B cell (primary cell): ENCODE data around the gene ATG2A. TPM values are rescaled to one million over a fixed set of nuclear protein-coding genes. Genes with fewer than 3 reads are reported as not detected.

Experiments used
- ATAC-seq: fragments of 200-7000 bp; cut with Tn5 transposase; one replicate; pipeline ENCODE4 v1.10.0; 2021; ENCODE audit warnings: low read depth, mild to moderate bottlenecking, moderate number of reproducible peaks, moderate library complexity
- CTCF ChIA-PET: fragments of 350-600 bp; sonication (Branson Sonifier 250); formaldehyde crosslinking; loops from one replicate; lab custom pipeline; 2021; ENCODE audit warnings: antibody characterized with exemption, inconsistent platforms; lab: Charles Lee
- POLR2A ChIA-PET: fragments of 350-600 bp; sonication (Branson Sonifier 250); formaldehyde crosslinking; loops from one replicate; lab custom pipeline; 2021; ENCODE audit warnings: antibody characterized with exemption; lab: Charles Lee
- DNase-seq: peaks from one replicate; pipeline ENCODE4 v3.0.0; 2013
- H2AFZ ChIP-seq: 2 replicates; pipeline ENCODE4 v1.6.1; 2012; ENCODE audit warnings: mild to moderate bottlenecking, low read depth, low read length; ENCODE audit not compliant: insufficient read depth, poor library complexity, severe bottlenecking
- H3K27ac ChIP-seq, 2 donors: 1 replicate in 1 of 2; 2 replicates in 1 of 2; pipeline ENCODE4 v1.5.1; 2012 to 2013; ENCODE audit warnings: low read length in 2 of 2, mild to moderate bottlenecking in 2 of 2, moderate library complexity in 1 of 2
- H3K27me3 ChIP-seq, 4 experiments: fragments of 200-600 bp in 1 of 4; sonication (generic) in 1 of 4; replicated peaks in 1 of 4; 1 replicate in 2 of 4; 2 replicates in 2 of 4; pipeline versions ENCODE4 v1.6.1 to v1.7.0; 2013 to 2016; ENCODE audit warnings: low read length in 3 of 4, mild to moderate bottlenecking in 2 of 4, mixed read lengths in 1 of 4, moderate library complexity in 1 of 4; ENCODE audit not compliant: insufficient read depth in 4 of 4, control insufficient read depth in 3 of 4; ENCODE audit errors: control extremely low read depth in 1 of 4
- H3K36me3 ChIP-seq, 2 experiments: replicated peaks in 1 of 2; 1 replicate in 1 of 2; 2 replicates in 1 of 2; pipeline versions ENCODE4 v1.6.1 to v1.7.1; 2013; ENCODE audit warnings: low read length in 1 of 2; ENCODE audit not compliant: insufficient read depth in 2 of 2, control insufficient read depth in 1 of 2; ENCODE audit errors: control extremely low read depth in 1 of 2, extremely low read depth in 1 of 2
- H3K4me1 ChIP-seq, 2 donors: fragments of 200-600 bp in 1 of 2; sonication (generic) in 1 of 2; 1 replicate in 1 of 2; 2 replicates in 1 of 2; pipeline versions ENCODE4 v1.5.1 to v1.6.1; 2013 to 2017; ENCODE audit warnings: low read length in 2 of 2; ENCODE audit not compliant: control insufficient read depth in 2 of 2, insufficient read depth in 2 of 2
- H3K4me2 ChIP-seq: replicated peaks from 2 replicates; pipeline ENCODE3; 2012; ENCODE audit warnings: mild to moderate bottlenecking, low read depth, low read length; ENCODE audit not compliant: poor library complexity, severe bottlenecking
- H3K4me3 ChIP-seq, 5 experiments: fragments of 200-600 bp in 1 of 5; sonication (generic) in 1 of 5; 1 replicate in 3 of 5; 2 replicates in 2 of 5; pipeline versions ENCODE4 v1.5.1 to v1.7.0; 2011 to 2016; ENCODE audit warnings: low read length in 4 of 5, mild to moderate bottlenecking in 4 of 5, low read depth in 2 of 5, control low read depth in 1 of 5, moderate library complexity in 1 of 5; ENCODE audit not compliant: insufficient read depth in 1 of 5; ENCODE audit errors: control extremely low read depth in 1 of 5, extremely low read depth in 1 of 5
- H3K79me2 ChIP-seq: fragments of 200-600 bp; sonication (generic); one replicate; pipeline ENCODE4 v1.6.0; 2016; ENCODE audit warnings: low read length; ENCODE audit not compliant: control insufficient read depth, insufficient read depth
- H3K9ac ChIP-seq: fragments of 200-600 bp; sonication (generic); 2 replicates; pipeline ENCODE4 v1.6.1; 2017; ENCODE audit warnings: mild to moderate bottlenecking, low read length, moderate library complexity
- H3K9me3 ChIP-seq, 3 donors: one replicate each; pipeline versions ENCODE4 v1.6.1 to v1.7.1; 2013; ENCODE audit warnings: low read length in 2 of 3; ENCODE audit not compliant: control insufficient read depth in 2 of 3, insufficient read depth in 1 of 3; ENCODE audit errors: control extremely low read depth in 1 of 3
- H4K20me1 ChIP-seq: 2 replicates; pipeline ENCODE4 v1.6.0; 2012; ENCODE audit warnings: mild to moderate bottlenecking, low read length; ENCODE audit not compliant: insufficient read depth, control insufficient read depth, poor library complexity, severe bottlenecking
- H3K27ac Mint-ChIP-seq: one replicate; pipeline ENCODE4 v1.8.0; 2021; ENCODE audit warnings: mixed read lengths
- H3K27me3 Mint-ChIP-seq: one replicate; pipeline ENCODE4 v1.8.0; 2021; ENCODE audit warnings: mixed read lengths
- H3K4me1 Mint-ChIP-seq: one replicate; pipeline ENCODE4 v1.8.0; 2021; ENCODE audit warnings: mixed read lengths
- H3K4me3 Mint-ChIP-seq: one replicate; pipeline ENCODE4 v1.8.0; 2021; ENCODE audit warnings: mixed read lengths
- H3K9me3 Mint-ChIP-seq: one replicate; pipeline ENCODE4 v1.8.0; 2022; ENCODE audit warnings: mixed read lengths; ENCODE audit not compliant: insufficient read depth
- CTCF ChIP-seq: fragments of 200-600 bp; IDR thresholded peaks from one replicate; pipeline ENCODE4 v1.8.0; 2022; ENCODE audit warnings: antibody characterized with exemption, mild to moderate bottlenecking
- EZH2 ChIP-seq: IDR thresholded peaks from 2 replicates; pipeline ENCODE4 v1.6.1; 2012; ENCODE audit warnings: borderline replicate concordance, low read depth, mild to moderate bottlenecking, moderate library complexity, low read length; ENCODE audit not compliant: insufficient read depth, poor library complexity, severe bottlenecking
- WGBS: methylation state at CpG from one replicate; pipeline ENCODE4 v1.1.5; 2013; ENCODE audit warnings: missing lambda C conversion rate; ENCODE audit not compliant: insufficient coverage; 5-methylcytosine and 5-hydroxymethylcytosine counted together
- intact Hi-C: fragments of 100-400 bp; cut with micrococcal nuclease; formaldehyde crosslinking; loops from one replicate; pipeline ENCODE4 v1.10.0; 2022
- polyA plus RNA-seq: library from polyadenylated mRNA; depleted of rRNA; stranded (reverse); fragments of >200 nt; gene quantifications from 2 replicates; pipeline ENCODE4 v1.2.3, GENCODE V29; 2012
- total RNA-seq, 2 donors: library from RNA; stranded (reverse); fragments of 120-200 nt in 1 of 2; gene quantifications; 1 replicate in 1 of 2; 2 replicates in 1 of 2; pipeline versions ENCODE4 v1.2.3 to v1.2.4, GENCODE V29; 2013 to 2022

Gene ATG2A
- total and polyA plus RNA-seq, 2 donors (not counting 1 experiment from before 2014, with no cell fraction given), result 24.3 to 38.6 TPM

- peaks cover 100% of the 10 kb centered on the region for H3K79me2 ChIP-seq
- peaks cover 88% of the 10 kb centered on the region for H3K4me1 Mint-ChIP-seq
- intact Hi-C loops, result no loop called here
- H3K36me3 ChIP-seq, result peaks cover 0 to 69% of the 10 kb centered on the region in 2 experiments
- ChIA-PET CTCF (interaction anchor here (1.1 to 30.2 kb wide), 4 partner anchors 15 to 249 kb away, joined by 4 to 1254 read pairs (median 36); partner anchors contain the start of genes CDC42BPG, FAU and MRPL49), POLR2A (interaction anchor here (0.7 to 10.0 kb wide), 6 partner anchors 8 to 1717 kb away, joined by 4 to 158 read pairs (median 4); no protein-coding TSS in a partner anchor)
- no peak for DNase-seq
- no peak for TF ChIP-seq EZH2
- no peak for TF ChIP-seq CTCF
- no peaks in the 10 kb centered on the region for H3K27me3 ChIP-seq
- ATAC-seq, result no peak
- H3K9ac ChIP-seq, result no peak overlapping the region
- H3K27ac Mint-ChIP-seq, result peak overlapping the region; percentile 70
- H3K9me3 ChIP-seq, result peaks cover 0 to 2% (median 0%) of the 10 kb centered on the region in 3 donors
- H2AFZ ChIP-seq, result no peak overlapping the region
- H3K27ac ChIP-seq, result peak overlapping the region; percentile 0 to 5
- 70% methylated on average over 5 of the region's 8 CpGs for WGBS
- H3K4me3 Mint-ChIP-seq, result peak overlapping the region; percentile 70
- peak overlapping the region; percentile 49 for H3K4me2 ChIP-seq
- H3K27me3 Mint-ChIP-seq, result no peaks in the 10 kb centered on the region
- no peaks in the 10 kb centered on the region for H3K9me3 Mint-ChIP-seq
- no peak overlapping the region for H3K4me3 ChIP-seq
- peaks cover 82 to 91% of the 10 kb centered on the region in 2 donors for H3K4me1 ChIP-seq
- peaks cover 96% of the 10 kb centered on the region for H4K20me1 ChIP-seq
Measured at GRCh38 chr11:64872790-64873488, 44.1 kb downstream of the ATG2A start.

GRCh38 chr11:64871492-64871891 is 45.5 kb downstream of the ATG2A start:
- H2AFZ ChIP-seq, result no peak overlapping the region
- peak overlapping the region; percentile 60 for H3K4me2 ChIP-seq
- H3K9me3 ChIP-seq, result peaks cover 0 to under 1% (median 0%) of the 10 kb centered on the region in 3 donors
- H3K4me1 ChIP-seq, result peaks cover 83 to 96% of the 10 kb centered on the region in 2 donors
- POLR2A ChIA-PET, result interaction anchor here (0.6 kb wide), 1 partner anchor 568 kb away, joined by 3 read pairs; no protein-coding TSS in a partner anchor
- TF ChIP-seq CTCF (no peak), EZH2 (no peak)
- DNase-seq (no peak), ATAC-seq (no peak)
- intact Hi-C loops, result no loop called here
- Mint-ChIP-seq H3K4me3 (peak overlapping the region; percentile 79), H3K27ac (peak overlapping the region; percentile 88), H3K9me3 (no peaks in the 10 kb centered on the region), H3K27me3 (no peaks in the 10 kb centered on the region), H3K4me1 (peaks cover 89% of the 10 kb centered on the region)
- H3K27me3 ChIP-seq, result no peaks in the 10 kb centered on the region
- CTCF ChIA-PET, result interaction anchor here (30.2 kb wide), 1 partner anchor 15 kb away, joined by 1254 read pairs; the partner anchor contains the start of gene CDC42BPG
- H3K79me2 ChIP-seq, result peaks cover 100% of the 10 kb centered on the region
- peaks cover 0 to 74% of the 10 kb centered on the region in 2 experiments for H3K36me3 ChIP-seq
- H3K4me3 ChIP-seq, result peak overlapping the region in 1 of 5 experiments; percentile 39
- H4K20me1 ChIP-seq, result peaks cover 82% of the 10 kb centered on the region
- H3K27ac ChIP-seq, result peak overlapping the region in 1 of 2 donors; percentile 37
- peak overlapping the region; percentile 20 for H3K9ac ChIP-seq
- WGBS, result no CpG with 5 or more reads among the region's 3 CpGs
